ENCODE data around the gene SLC7A14.

Gene SLC7A14

GRCh38 chr3:170429050-170429449 is 156.8 kb downstream of the SLC7A14 start:
- Histone ChIP-seq H3K27me3 (ENCODE audit: insufficient read depth, low read length) (no peaks in the 10 kb centered on the region), H3K79me2 (ENCODE audit: control insufficient read depth, insufficient read depth, low read length, unreplicated experiment) (peaks cover 56% of the 10 kb centered on the region), H3K4me1 (ENCODE audit: control insufficient read depth, insufficient read depth, low read length, unreplicated experiment) (peaks cover 13% of the 10 kb centered on the region), H3K36me3 (ENCODE audit: insufficient read depth, low read length) (peaks cover 65% of the 10 kb centered on the region), H2AFZ (ENCODE audit: low read length, unreplicated experiment) (no peak overlapping the region), H3K4me3 (ENCODE audit: low read depth, low read length) (no peak overlapping the region), H3K27ac (ENCODE audit: low read depth, low read length) (0 out of 2 replicates have a peak overlapping the region, but pooled peaks have one; percentile 29)

- Histone ChIP-seq H2AFZ (ENCODE audit: low read length, unreplicated experiment) (no peak overlapping the region), H3K27me3 (ENCODE audit: insufficient read depth, low read length) (no peaks in the 10 kb centered on the region), H3K4me3 (ENCODE audit: low read depth, low read length) (no peak overlapping the region), H3K79me2 (ENCODE audit: control insufficient read depth, insufficient read depth, low read length, unreplicated experiment) (peaks cover 62% of the 10 kb centered on the region), H3K27ac (ENCODE audit: low read depth, low read length) (no peak overlapping the region), H3K36me3 (ENCODE audit: insufficient read depth, low read length) (peaks cover 62% of the 10 kb centered on the region), H3K4me1 (ENCODE audit: control insufficient read depth, insufficient read depth, low read length, unreplicated experiment) (peaks cover 17% of the 10 kb centered on the region)
These were observed 157.8 kb downstream of the SLC7A14 start for GRCh38 chr3:170428095-170428494.

DNA sequence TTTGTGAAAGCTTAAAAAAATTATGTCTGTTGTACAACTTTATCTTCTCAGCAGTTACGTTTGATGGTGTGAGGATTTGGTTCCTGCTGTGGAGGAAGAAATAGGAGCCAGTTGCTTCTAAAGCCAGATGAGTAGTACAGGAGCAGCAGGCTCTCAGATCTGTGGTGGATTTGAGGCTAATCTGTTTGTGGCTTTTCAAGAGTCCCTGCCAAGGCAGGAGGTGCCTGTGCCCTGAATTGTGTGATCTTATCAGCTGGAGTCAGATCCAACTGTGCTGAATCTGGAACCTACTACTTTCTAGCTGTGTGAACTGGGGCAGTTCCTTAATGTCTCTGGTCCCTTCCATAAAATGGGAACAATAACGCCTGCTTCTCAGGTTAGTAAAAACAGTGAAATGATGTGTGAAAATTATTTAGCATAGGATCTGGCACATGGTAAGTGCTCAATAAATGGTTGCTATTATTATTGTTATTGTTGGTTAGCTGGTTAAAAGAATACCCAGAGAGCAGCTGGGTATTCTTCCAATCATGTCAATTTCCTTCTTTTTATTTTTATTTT is 159.6 kb downstream of the SLC7A14 start:
- H3K4me3 ChIP-seq (ENCODE audit: low read depth, low read length) = no peak overlapping the region
- peaks cover 19% of the 10 kb centered on the region for H3K4me1 ChIP-seq (ENCODE audit: control insufficient read depth, insufficient read depth, low read length, unreplicated experiment)
- H3K36me3 ChIP-seq (ENCODE audit: insufficient read depth, low read length) = peaks cover 54% of the 10 kb centered on the region
- H3K27me3 ChIP-seq (ENCODE audit: insufficient read depth, low read length) = no peaks in the 10 kb centered on the region
- no peak overlapping the region for H3K27ac ChIP-seq (ENCODE audit: low read depth, low read length)
- peaks cover 75% of the 10 kb centered on the region for H3K79me2 ChIP-seq (ENCODE audit: control insufficient read depth, insufficient read depth, low read length, unreplicated experiment)
- H2AFZ ChIP-seq (ENCODE audit: low read length, unreplicated experiment) = no peak overlapping the region

DNA sequence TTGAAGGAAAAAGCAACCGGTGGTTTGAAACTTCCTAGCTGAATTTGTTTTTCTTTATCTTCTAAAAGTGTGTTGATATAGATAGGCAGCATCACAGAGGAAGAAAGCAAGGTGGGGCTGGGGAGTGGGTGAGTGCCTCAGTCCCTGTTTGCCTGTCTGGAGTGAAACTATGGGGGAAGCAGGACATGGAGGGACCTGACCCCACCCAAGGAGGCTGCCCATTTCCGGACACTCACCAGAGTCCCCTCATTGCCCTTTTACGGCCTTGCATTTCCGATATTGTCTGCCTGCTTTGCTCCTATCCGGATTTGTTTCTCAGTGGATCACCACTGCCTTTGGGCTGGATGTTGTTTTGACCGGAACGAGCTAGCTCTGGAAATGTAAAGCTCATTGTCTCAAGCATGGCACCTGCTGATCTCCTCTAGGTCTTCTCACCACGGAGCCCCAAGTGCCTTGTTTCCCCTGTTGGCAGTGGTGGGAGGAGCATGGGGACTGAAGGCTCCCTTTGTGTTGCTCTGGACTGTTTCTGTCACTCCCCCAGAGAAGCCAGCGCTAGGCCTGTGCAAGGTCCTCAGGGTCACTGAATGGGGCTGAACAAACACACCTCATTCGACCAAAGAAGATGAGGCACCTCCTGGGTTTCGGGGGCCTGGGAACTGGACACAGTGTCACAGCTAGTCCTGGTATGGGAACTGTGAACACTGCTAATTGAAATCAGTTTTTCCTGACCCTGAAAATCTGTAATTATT is 160.2 kb downstream of the SLC7A14 start:
- Histone ChIP-seq H3K36me3 (ENCODE audit: insufficient read depth, low read length) (peaks cover 50% of the 10 kb centered on the region), H2AFZ (ENCODE audit: low read length, unreplicated experiment) (no peak overlapping the region), H3K4me3 (ENCODE audit: low read depth, low read length) (no peak overlapping the region), H3K27me3 (ENCODE audit: insufficient read depth, low read length) (no peaks in the 10 kb centered on the region), H3K79me2 (ENCODE audit: control insufficient read depth, insufficient read depth, low read length, unreplicated experiment) (peaks cover 75% of the 10 kb centered on the region), H3K4me1 (ENCODE audit: control insufficient read depth, insufficient read depth, low read length, unreplicated experiment) (peaks cover 19% of the 10 kb centered on the region), H3K27ac (ENCODE audit: low read depth, low read length) (no peak overlapping the region)

- peaks cover 46% of the 10 kb centered on the region for H3K36me3 ChIP-seq (ENCODE audit: insufficient read depth, low read length)
- H3K79me2 ChIP-seq (ENCODE audit: control insufficient read depth, insufficient read depth, low read length, unreplicated experiment) = peaks cover 78% of the 10 kb centered on the region
- no peak overlapping the region for H3K27ac ChIP-seq (ENCODE audit: low read depth, low read length)
- H3K4me3 ChIP-seq (ENCODE audit: low read depth, low read length) = no peak overlapping the region
- peaks cover 19% of the 10 kb centered on the region for H3K4me1 ChIP-seq (ENCODE audit: control insufficient read depth, insufficient read depth, low read length, unreplicated experiment)
- H3K27me3 ChIP-seq (ENCODE audit: insufficient read depth, low read length) = no peaks in the 10 kb centered on the region
- no peak overlapping the region for H2AFZ ChIP-seq (ENCODE audit: low read length, unreplicated experiment)
These were observed 161.0 kb downstream of the SLC7A14 start for GRCh38 chr3:170424879-170425278.

GRCh38 chr3:170423001-170423615 is 162.8 kb downstream of the SLC7A14 start:
- no peak overlapping the region for H3K4me3 ChIP-seq (ENCODE audit: low read depth, low read length)
- no peaks in the 10 kb centered on the region for H3K27me3 ChIP-seq (ENCODE audit: insufficient read depth, low read length)
- H3K36me3 ChIP-seq (ENCODE audit: insufficient read depth, low read length) = peaks cover 32% of the 10 kb centered on the region
- H3K79me2 ChIP-seq (ENCODE audit: control insufficient read depth, insufficient read depth, low read length, unreplicated experiment) = peaks cover 80% of the 10 kb centered on the region
- peaks cover 8% of the 10 kb centered on the region for H3K4me1 ChIP-seq (ENCODE audit: control insufficient read depth, insufficient read depth, low read length, unreplicated experiment)
- H3K27ac ChIP-seq (ENCODE audit: low read depth, low read length) = no peak overlapping the region
- no peak overlapping the region for H2AFZ ChIP-seq (ENCODE audit: low read length, unreplicated experiment)

DNA sequence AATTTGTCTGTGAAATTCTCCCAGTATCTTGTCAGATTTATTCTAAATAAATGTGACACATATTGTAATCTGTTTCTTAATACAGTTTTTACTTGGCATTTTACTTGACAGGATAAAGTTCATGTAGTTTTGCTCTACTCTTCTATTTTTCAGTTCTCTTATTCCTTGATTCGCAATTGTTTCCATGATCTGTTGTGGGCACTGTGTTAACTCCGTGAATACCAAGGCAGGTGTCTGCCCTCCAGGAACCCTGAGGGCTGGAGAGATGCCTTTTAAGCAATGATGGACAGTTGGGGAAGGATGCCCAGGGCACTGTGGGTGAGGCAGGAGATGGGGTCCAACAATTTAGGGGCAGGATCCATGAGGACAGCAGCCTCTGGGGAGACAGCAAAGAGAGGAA is 164.1 kb downstream of the SLC7A14 start:
- Histone ChIP-seq H3K27me3 (ENCODE audit: insufficient read depth, low read length) (no peaks in the 10 kb centered on the region), H2AFZ (ENCODE audit: low read length, unreplicated experiment) (peak overlapping the region; percentile 86), H3K4me1 (ENCODE audit: control insufficient read depth, insufficient read depth, low read length, unreplicated experiment) (peaks cover 6% of the 10 kb centered on the region), H3K36me3 (ENCODE audit: insufficient read depth, low read length) (peaks cover 31% of the 10 kb centered on the region), H3K79me2 (ENCODE audit: control insufficient read depth, insufficient read depth, low read length, unreplicated experiment) (peaks cover 79% of the 10 kb centered on the region), H3K4me3 (ENCODE audit: low read depth, low read length) (peak overlapping the region; percentile 96), H3K27ac (ENCODE audit: low read depth, low read length) (no peak overlapping the region)

DNA sequence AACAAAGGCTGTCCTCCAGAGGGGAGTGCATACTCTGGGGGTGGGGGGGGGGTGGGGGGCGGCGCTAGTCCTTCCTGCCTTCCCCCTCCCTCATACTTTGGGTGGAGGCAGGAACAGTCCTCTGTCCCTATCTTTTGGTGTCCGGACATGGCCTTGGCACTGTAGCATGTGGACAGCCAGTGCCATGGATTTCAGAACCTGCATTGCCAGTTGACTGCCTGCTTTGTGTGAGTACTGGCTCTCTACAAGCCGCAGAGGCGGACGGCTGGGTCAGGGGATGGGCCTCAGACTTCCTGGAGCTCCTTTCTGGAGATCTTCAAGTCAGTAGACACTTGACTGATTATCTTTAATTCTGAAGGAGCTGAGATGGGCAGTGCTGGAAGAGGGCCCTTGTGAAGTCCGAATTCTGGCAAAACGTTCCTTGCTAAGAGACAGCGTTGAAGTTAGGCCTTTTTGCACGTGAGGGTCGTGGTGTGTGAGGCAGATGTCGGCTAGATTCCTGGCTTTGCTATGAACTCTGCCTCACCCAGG is 164.7 kb downstream of the SLC7A14 start:
- Histone ChIP-seq H3K27ac (ENCODE audit: low read depth, low read length) (peak overlapping the region; percentile 33; the same call in 1 of the 2 replicates), H3K79me2 (ENCODE audit: control insufficient read depth, insufficient read depth, low read length, unreplicated experiment) (peaks cover 75% of the 10 kb centered on the region), H3K27me3 (ENCODE audit: insufficient read depth, low read length) (no peaks in the 10 kb centered on the region), H3K36me3 (ENCODE audit: insufficient read depth, low read length) (peaks cover 26% of the 10 kb centered on the region), H3K4me3 (ENCODE audit: low read depth, low read length) (peak overlapping the region; percentile 96), H2AFZ (ENCODE audit: low read length, unreplicated experiment) (peak overlapping the region; percentile 86), H3K4me1 (ENCODE audit: control insufficient read depth, insufficient read depth, low read length, unreplicated experiment) (peaks cover 6% of the 10 kb centered on the region)

GRCh38 chr3:170420307-170420821 is 165.5 kb downstream of the SLC7A14 start:
- Histone ChIP-seq H3K4me1 (ENCODE audit: control insufficient read depth, insufficient read depth, low read length, unreplicated experiment) (peaks cover 6% of the 10 kb centered on the region), H3K4me3 (ENCODE audit: low read depth, low read length) (peak overlapping the region; percentile 96), H3K36me3 (ENCODE audit: insufficient read depth, low read length) (peaks cover 18% of the 10 kb centered on the region), H3K27ac (ENCODE audit: low read depth, low read length) (peak overlapping the region; percentile 23; the same call in 1 of the 2 replicates), H3K79me2 (ENCODE audit: control insufficient read depth, insufficient read depth, low read length, unreplicated experiment) (peaks cover 67% of the 10 kb centered on the region), H2AFZ (ENCODE audit: low read length, unreplicated experiment) (no peak overlapping the region), H3K27me3 (ENCODE audit: insufficient read depth, low read length) (no peaks in the 10 kb centered on the region)

GRCh38 chr3:170419557-170420087 is 166.3 kb downstream of the SLC7A14 start:
- Histone ChIP-seq H3K27ac (ENCODE audit: low read depth, low read length) (peak overlapping the region; percentile 23; the same call in 1 of the 2 replicates), H3K4me3 (ENCODE audit: low read depth, low read length) (peak overlapping the region; percentile 96), H3K79me2 (ENCODE audit: control insufficient read depth, insufficient read depth, low read length, unreplicated experiment) (peaks cover 60% of the 10 kb centered on the region), H3K4me1 (ENCODE audit: control insufficient read depth, insufficient read depth, low read length, unreplicated experiment) (peaks cover 7% of the 10 kb centered on the region), H2AFZ (ENCODE audit: low read length, unreplicated experiment) (peak overlapping the region; percentile 88), H3K27me3 (ENCODE audit: insufficient read depth, low read length) (no peaks in the 10 kb centered on the region), H3K36me3 (ENCODE audit: insufficient read depth, low read length) (peaks cover 13% of the 10 kb centered on the region; the same call in 1 of the 2 replicates)
